Loucy (cell line): Measurements from ENCODE around the gene LAMB4.

Source experiments
- H2AFZ ChIP-seq: fragments of 200-600 bp; sonication (generic); 2 replicates; pipeline ENCODE4 v1.6.0; 2016; ENCODE audit warnings: antibody characterized with exemption, mild to moderate bottlenecking, low read length, moderate library complexity
- H3F3A ChIP-seq: fragments of 200-600 bp; 2 replicates; pipeline ENCODE4 v1.6.0; 2016; ENCODE audit warnings: antibody characterized with exemption, low read depth, mild to moderate bottlenecking
- H3K27me3 ChIP-seq: fragments of 200-600 bp; sonication (generic); 2 replicates; pipeline ENCODE4 v1.6.1; 2014; ENCODE audit warnings: low read length, mild to moderate bottlenecking; ENCODE audit not compliant: insufficient read depth, poor library complexity, severe bottlenecking
- H3K36me3 ChIP-seq: fragments of 200-600 bp; sonication (generic); 2 replicates; pipeline ENCODE4 v1.6.1; 2016; ENCODE audit warnings: low read length; ENCODE audit not compliant: insufficient read depth
- H3K4me1 ChIP-seq: fragments of 200-600 bp; sonication (generic); 2 replicates; pipeline ENCODE4 v1.5.1; 2014; ENCODE audit warnings: low read length, mild to moderate bottlenecking; ENCODE audit not compliant: insufficient read depth, poor library complexity, severe bottlenecking
- H3K4me2 ChIP-seq: fragments of 200-600 bp; sonication (generic); 2 replicates; pipeline ENCODE4 v1.6.0; 2014; ENCODE audit warnings: antibody characterized with exemption, low read length, low read depth, mild to moderate bottlenecking; ENCODE audit not compliant: poor library complexity, severe bottlenecking
- H3K4me3 ChIP-seq: fragments of 200-600 bp; sonication (generic); 2 replicates; pipeline ENCODE4 v1.5.1; 2014; ENCODE audit warnings: low read length, mild to moderate bottlenecking, mixed read lengths; ENCODE audit not compliant: poor library complexity, severe bottlenecking
- H3K79me2 ChIP-seq: fragments of 200-600 bp; sonication (generic); 2 replicates; pipeline ENCODE4 v1.6.1; 2014; ENCODE audit warnings: low read length; ENCODE audit not compliant: insufficient read depth
- H3K9ac ChIP-seq: fragments of 200-600 bp; sonication (generic); 2 replicates; pipeline ENCODE4 v1.6.0; 2014; ENCODE audit warnings: mild to moderate bottlenecking, low read depth, low read length, moderate library complexity; ENCODE audit not compliant: poor library complexity, severe bottlenecking
- H3K9me2 ChIP-seq: fragments of 200-600 bp; sonication (generic); replicated peaks from 2 replicates; pipeline ENCODE4 v1.6.1; 2016; ENCODE audit warnings: low read depth, low read length, mixed read lengths
- H3K9me3 ChIP-seq: fragments of 200-600 bp; sonication (generic); 2 replicates; pipeline ENCODE4 v1.6.1; 2014; ENCODE audit warnings: mild to moderate bottlenecking, antibody characterized with exemption, low read length, low read depth; ENCODE audit not compliant: insufficient read depth
- H4K20me1 ChIP-seq: fragments of 200-600 bp; sonication (generic); 2 replicates; pipeline ENCODE4 v1.6.0; 2014; ENCODE audit warnings: antibody characterized with exemption, low read length, mild to moderate bottlenecking; ENCODE audit not compliant: insufficient read depth, poor library complexity, severe bottlenecking
- EZH2phosphoT487 ChIP-seq: fragments of 200-600 bp; IDR thresholded peaks from 2 replicates; pipeline ENCODE4 v1.6.1; 2018; ENCODE audit warnings: antibody characterized with exemption, mild to moderate bottlenecking, moderate library complexity, borderline replicate concordance
- TF ChIP-seq, protein P1 (sequence below): fragments of 200-600 bp; sonication (generic); conservative IDR thresholded peaks from 2 replicates; pipeline ENCODE4 v1.5.1; 2014; ENCODE audit warnings: mild to moderate bottlenecking, antibody characterized with exemption, low read length

Gene LAMB4

DNA sequence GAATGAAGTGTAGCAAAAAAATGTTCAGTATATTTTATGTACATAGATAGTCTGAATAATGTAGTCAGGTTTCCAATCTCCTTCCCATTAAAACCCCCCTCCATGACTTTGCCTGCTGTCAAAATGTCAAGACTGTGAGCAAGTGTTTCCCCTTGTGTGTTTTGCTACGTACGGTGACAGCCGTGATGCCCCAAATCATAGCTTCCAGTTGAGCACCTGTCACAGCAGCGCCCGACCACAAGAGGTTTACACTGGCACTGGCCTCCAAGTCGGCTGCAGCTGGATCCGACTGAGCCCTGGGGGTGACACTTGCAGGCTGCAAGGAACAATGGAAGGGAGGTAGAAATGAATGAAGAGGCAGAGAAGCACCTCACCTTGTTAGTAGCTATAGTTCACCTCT is 62.3 kb downstream of the LAMB4 start:
- H4K20me1 ChIP-seq: no peaks in the 10 kb centered on the region
- TF ChIP-seq, protein P1, sequence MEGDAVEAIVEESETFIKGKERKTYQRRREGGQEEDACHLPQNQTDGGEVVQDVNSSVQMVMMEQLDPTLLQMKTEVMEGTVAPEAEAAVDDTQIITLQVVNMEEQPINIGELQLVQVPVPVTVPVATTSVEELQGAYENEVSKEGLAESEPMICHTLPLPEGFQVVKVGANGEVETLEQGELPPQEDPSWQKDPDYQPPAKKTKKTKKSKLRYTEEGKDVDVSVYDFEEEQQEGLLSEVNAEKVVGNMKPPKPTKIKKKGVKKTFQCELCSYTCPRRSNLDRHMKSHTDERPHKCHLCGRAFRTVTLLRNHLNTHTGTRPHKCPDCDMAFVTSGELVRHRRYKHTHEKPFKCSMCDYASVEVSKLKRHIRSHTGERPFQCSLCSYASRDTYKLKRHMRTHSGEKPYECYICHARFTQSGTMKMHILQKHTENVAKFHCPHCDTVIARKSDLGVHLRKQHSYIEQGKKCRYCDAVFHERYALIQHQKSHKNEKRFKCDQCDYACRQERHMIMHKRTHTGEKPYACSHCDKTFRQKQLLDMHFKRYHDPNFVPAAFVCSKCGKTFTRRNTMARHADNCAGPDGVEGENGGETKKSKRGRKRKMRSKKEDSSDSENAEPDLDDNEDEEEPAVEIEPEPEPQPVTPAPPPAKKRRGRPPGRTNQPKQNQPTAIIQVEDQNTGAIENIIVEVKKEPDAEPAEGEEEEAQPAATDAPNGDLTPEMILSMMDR: no peak
- no peak for TF ChIP-seq EZH2phosphoT487

DNA sequence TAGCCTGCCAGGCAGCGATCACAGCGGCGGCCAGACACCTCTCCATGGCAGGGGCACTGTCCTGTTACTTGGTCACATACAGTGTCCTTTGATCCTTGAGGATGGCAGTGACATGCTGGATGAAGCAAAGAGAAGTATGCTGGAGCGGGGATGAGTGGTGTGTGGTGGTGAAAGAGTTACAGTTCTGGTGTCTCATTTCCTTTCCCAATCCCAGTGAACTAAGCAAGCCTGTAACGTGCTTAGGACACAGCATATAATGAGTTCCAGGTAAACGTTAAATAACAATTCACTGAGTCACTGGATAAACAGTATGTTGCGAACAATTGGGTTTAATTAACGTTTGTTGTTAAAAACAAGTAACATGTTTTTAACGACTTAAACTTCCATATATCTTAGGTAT is 63.7 kb downstream of the LAMB4 start:
- H4K20me1 ChIP-seq: no peaks in the 10 kb centered on the region
- H3K4me3 ChIP-seq: no peak overlapping the region
- TF ChIP-seq EZH2phosphoT487: no peak
- TF ChIP-seq, protein P1: no peak
- no peak overlapping the region for H2AFZ ChIP-seq
- H3K4me1 ChIP-seq: no peaks in the 10 kb centered on the region
- no peak overlapping the region for H3K4me2 ChIP-seq
- H3F3A ChIP-seq: no peaks in the 10 kb centered on the region
- no peak overlapping the region for H3K9ac ChIP-seq
- no peaks in the 10 kb centered on the region for H3K27me3 ChIP-seq
- no peaks in the 10 kb centered on the region for H3K79me2 ChIP-seq
- no peaks in the 10 kb centered on the region for H3K36me3 ChIP-seq
- H3K9me2 ChIP-seq: no peaks in the 10 kb centered on the region
- H3K9me3 ChIP-seq: no peaks in the 10 kb centered on the region

More for the DNA sequence above, 62.3 kb downstream of the LAMB4 start:
- H3K36me3 ChIP-seq: no peaks in the 10 kb centered on the region
- no peaks in the 10 kb centered on the region for H3K79me2 ChIP-seq
- no peak overlapping the region for H3K4me3 ChIP-seq
- no peak overlapping the region for H3K9ac ChIP-seq
- H2AFZ ChIP-seq: no peak overlapping the region
- no peak overlapping the region for H3K4me2 ChIP-seq
- H3K9me3 ChIP-seq: no peaks in the 10 kb centered on the region
- H3F3A ChIP-seq: no peaks in the 10 kb centered on the region
- H3K27me3 ChIP-seq: no peaks in the 10 kb centered on the region
- no peaks in the 10 kb centered on the region for H3K9me2 ChIP-seq
- no peaks in the 10 kb centered on the region for H3K4me1 ChIP-seq

DNA sequence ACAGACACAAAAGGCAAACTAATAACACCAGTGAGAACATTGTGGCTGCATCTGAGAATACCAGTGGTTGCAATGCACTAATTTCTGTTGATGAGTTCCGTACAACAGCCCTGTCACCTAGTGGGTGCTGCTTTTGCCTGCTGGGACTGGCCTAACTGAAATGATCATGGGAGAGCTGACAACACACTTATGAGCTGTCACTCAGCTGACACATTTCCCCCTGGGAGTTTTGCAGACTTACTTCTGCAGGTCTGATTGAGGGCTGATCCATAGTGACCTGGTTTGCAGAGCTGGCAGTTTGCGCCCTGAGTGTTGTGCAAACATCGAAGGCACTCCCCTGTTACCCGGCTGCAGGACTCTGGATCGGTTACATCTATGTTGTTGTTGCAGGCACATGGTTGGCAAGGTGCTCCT is 66.6 kb downstream of the LAMB4 start:
- H2AFZ ChIP-seq: no peak overlapping the region
- H3K4me1 ChIP-seq: no peaks in the 10 kb centered on the region
- no peak overlapping the region for H3K4me3 ChIP-seq
- H4K20me1 ChIP-seq: no peaks in the 10 kb centered on the region
- no peak for TF ChIP-seq EZH2phosphoT487
- TF ChIP-seq, protein P1: no peak
- no peaks in the 10 kb centered on the region for H3K9me2 ChIP-seq
- no peak overlapping the region for H3K9ac ChIP-seq
- no peaks in the 10 kb centered on the region for H3F3A ChIP-seq
- no peaks in the 10 kb centered on the region for H3K36me3 ChIP-seq
- no peaks in the 10 kb centered on the region for H3K27me3 ChIP-seq
- no peaks in the 10 kb centered on the region for H3K9me3 ChIP-seq
- no peaks in the 10 kb centered on the region for H3K79me2 ChIP-seq
- no peak overlapping the region for H3K4me2 ChIP-seq
